ENCODE measurements around the gene SLCO2B1.

Gene SLCO2B1

GRCh38 chr11:75145196-75145971, 5.5 kb upstream of the SLCO2B1 start:
- no peak for DNase-seq (ENCODE audit: low read depth)

GRCh38 chr11:75145972-75146519, 4.9 kb upstream of the SLCO2B1 start:
- DNase-seq (ENCODE audit: low read depth): no peak

GRCh38 chr11:75146711-75147110, 4.2 kb upstream of the SLCO2B1 start:
- DNase-seq (ENCODE audit: low read depth): no peak

- DNase-seq (ENCODE audit: low read depth): no peak
These were observed 3.6 kb upstream of the SLCO2B1 start for GRCh38 chr11:75147191-75147874.

GRCh38 chr11:75147875-75148263, 3.0 kb upstream of the SLCO2B1 start:
- no peak for DNase-seq (ENCODE audit: low read depth)

GRCh38 chr11:75148436-75148983, 2.4 kb upstream of the SLCO2B1 start:
- no peak for DNase-seq (ENCODE audit: low read depth)

- DNase-seq (ENCODE audit: low read depth): no peak
These were observed 991 bp upstream of the SLCO2B1 start for GRCh38 chr11:75149766-75150465.

DNA sequence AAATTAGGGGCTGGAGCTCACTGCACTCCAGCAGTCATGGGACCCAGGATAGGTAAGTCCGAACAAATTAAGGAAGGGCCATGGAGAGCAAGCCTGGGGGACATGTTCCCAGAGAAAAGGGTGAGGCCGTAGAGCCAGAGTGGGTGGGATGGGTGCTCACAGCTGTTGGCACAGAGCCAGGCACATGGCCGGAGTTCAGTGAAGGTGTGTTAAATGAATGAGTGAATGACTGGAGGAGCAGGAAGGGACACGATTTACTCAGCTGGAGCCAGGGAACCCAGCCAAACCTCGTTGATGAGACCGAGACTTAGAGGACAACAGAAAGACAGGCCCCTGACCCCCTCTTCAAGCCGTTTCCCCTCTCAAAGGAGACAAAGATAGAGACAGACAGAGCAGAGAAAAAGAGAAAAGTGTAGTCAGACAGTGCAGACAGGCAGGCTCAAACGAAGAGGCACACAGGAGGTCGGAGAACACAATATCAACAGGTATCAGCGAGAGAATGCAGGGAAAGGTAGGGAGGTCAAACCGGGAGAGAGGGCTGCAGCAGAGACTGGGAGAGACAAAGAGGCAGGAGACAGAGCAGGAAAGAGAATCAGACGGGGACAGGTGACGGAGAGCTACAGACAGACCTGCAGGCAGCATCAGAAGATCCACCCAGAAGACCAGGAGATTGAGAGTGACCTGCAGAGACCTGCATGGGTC, 590 bp downstream of the SLCO2B1 start:
- no peak for DNase-seq (ENCODE audit: low read depth)

GRCh38 chr11:75152090-75152489, 1.2 kb downstream of the SLCO2B1 start:
- DNase-seq (ENCODE audit: low read depth): no peak

DNA sequence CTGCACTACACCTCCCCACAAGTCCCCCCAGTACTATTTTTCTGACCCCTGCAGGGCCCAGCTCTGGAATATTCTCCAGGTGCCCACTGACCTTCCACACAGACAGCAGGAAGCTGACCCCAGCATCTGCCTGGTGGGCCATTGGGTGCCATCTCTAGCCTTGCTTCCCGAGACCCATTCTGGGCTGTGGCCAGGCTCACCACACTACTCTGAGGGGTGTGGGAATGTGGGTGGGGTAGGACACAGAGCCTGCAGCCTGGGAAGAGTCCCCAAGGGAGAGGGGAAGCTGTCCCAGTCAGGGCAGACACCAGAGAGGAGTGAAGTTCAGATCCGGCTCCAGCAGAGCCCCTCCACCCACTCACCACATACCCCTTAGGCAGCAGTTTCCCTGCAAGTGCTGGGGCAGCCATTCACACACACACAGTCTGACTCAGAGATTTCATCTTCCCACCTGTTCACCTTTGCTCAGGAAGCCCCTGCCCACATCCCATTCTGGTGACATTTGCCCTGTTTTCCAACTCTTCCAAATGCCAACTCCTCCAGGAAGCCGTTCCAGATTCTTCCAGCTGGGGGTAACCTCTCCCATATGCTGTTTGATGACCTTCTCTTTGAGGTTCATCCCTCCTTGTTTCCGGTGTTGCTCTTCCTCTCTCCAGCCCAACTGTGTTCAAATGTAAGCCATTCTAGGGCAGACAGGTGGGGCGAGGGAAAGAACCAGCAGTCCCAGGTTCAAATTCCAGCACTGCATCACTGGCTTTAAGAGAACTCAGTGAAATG, 1.9 kb downstream of the SLCO2B1 start:
- DNase-seq (ENCODE audit: low read depth): no peak

- no peak for DNase-seq (ENCODE audit: low read depth)
These were observed 4.0 kb downstream of the SLCO2B1 start for GRCh38 chr11:75154646-75155569.

GRCh38 chr11:75155570-75156422, 4.9 kb downstream of the SLCO2B1 start:
- no peak for DNase-seq (ENCODE audit: low read depth)

DNA sequence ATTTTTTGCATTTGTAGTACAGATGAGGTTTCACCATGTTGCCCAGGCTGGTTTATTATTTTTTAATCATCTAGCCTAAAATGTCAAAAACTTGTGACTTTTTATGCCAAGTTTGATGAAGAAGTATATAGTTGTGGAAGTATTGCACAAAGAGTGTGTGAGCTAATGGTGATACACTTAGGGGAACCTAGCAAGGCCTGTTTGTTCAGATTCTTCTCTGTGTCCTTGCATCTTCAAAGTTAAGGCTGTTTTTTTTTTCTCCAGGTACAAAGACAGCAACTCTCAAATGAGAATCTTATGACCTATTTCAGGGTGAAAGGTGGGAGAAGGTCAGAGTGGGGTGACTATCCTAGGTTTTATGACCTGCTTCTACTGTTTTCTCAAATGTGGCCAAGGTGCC, 7.3 kb downstream of the SLCO2B1 start:
- DNase-seq (ENCODE audit: low read depth): no peak

DNA sequence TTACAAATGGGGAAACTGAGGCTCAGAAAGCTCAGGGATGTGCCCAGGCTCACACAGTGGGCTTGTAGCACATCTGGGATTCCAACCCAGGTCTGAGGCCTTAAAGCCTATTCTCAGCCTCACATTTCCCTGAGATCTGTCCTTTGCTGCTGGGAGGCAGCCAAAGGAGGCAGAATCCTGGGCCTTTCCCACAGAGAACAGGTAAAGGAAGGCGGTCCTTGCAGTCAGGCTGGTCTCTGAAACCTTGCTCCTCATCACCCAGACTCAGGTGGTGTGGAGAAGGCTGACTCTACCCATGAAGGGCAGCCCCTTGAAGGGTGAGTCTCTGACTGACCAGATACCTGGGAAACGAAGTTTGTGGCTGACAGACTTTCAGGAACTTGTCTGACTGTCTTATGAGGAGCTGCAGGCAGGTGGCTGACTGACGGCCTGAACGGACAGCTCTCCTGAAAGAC, 7.8 kb downstream of the SLCO2B1 start:
- no peak for DNase-seq (ENCODE audit: low read depth)

DNA sequence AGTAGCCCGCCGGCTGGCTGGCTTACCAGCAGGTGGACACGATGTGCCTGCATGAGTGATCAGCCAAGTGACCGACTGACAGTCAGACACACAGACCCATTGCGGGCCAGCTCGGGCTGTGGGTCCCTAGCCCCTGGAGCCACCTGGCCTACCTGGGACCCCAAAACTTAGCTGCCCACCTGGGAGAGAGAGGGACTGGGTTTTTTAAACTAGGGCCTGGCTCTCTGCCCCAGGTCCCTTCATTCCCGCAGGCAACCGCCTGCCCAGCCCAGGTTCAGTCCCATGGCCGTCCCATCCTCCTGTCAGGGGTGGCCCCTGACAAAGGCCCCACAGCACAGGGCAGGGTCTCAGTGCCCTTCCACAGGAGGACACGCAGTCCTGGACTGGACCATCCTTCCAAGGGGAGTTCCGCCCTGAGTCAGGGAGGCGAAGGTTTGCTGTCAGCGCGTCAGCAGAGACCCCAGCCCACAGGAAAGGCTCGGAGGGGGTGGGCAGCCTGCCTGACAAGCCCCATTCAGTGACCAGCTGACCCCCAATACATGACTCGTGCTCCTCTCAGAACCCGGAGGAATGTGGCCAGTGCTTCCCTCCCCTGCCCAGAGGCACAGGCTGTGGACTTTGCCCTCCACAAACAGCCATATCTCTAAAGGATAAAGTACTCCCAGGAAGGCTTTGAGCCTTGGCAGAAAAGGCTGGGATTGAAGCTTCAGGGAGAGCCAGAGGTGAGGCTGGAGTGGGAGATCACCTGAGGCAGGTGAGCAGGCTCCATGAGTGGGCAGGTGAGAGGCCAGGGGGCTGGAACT, 8.4 kb downstream of the SLCO2B1 start:
- no peak for DNase-seq (ENCODE audit: low read depth)

- DNase-seq (ENCODE audit: low read depth): no peak
These were observed 9.4 kb downstream of the SLCO2B1 start for GRCh38 chr11:75160220-75160757.

- no peak for DNase-seq (ENCODE audit: low read depth)
These were observed 10.0 kb downstream of the SLCO2B1 start for GRCh38 chr11:75160880-75161279.

Measured in activated T-helper 1 cell treated with Interleukin-2 at 50 U/mL for 16 hours (primary cell).